Subcutaneous abdominal adipose tissue (tissue), 5 donors: ENCODE data around the gene FBN2.
"Not testable (repeated sequence)": the region's sequence is repeated elsewhere in the genome, so short reads cannot be mapped to it uniquely, and the experiment has no call there.

ENCODE experiments used
- H3K27ac ChIP-seq: one replicate; pipeline ENCODE4 v1.7.0; 2013; ENCODE audit warnings: low read depth, mild to moderate bottlenecking, inconsistent platforms, low read length, moderate library complexity
- H3K27me3 ChIP-seq, 5 donors: one replicate each; pipeline ENCODE4 v1.7.0; 2013; ENCODE audit warnings: low read length in 5 of 5, inconsistent platforms in 1 of 5; ENCODE audit not compliant: control insufficient read depth in 5 of 5, insufficient read depth in 4 of 5
- H3K36me3 ChIP-seq, 5 donors: one replicate each; pipeline ENCODE4 v1.7.0; 2013; ENCODE audit warnings: low read length in 5 of 5; ENCODE audit not compliant: control insufficient read depth in 5 of 5, insufficient read depth in 5 of 5
- H3K4me1 ChIP-seq, 5 donors: one replicate each; pipeline ENCODE4 v1.7.0; 2013; ENCODE audit warnings: low read length in 5 of 5, mild to moderate bottlenecking in 3 of 5, moderate library complexity in 1 of 5; ENCODE audit not compliant: control insufficient read depth in 5 of 5, insufficient read depth in 5 of 5
- H3K4me3 ChIP-seq, 5 donors: one replicate each; pipeline ENCODE4 v1.7.0; 2013; ENCODE audit warnings: low read length in 5 of 5, low read depth in 1 of 5
- H3K9ac ChIP-seq, 5 donors: one replicate each; pipeline ENCODE4 v1.7.0; 2013; ENCODE audit warnings: low read length in 5 of 5, mild to moderate bottlenecking in 4 of 5, moderate library complexity in 3 of 5
- H3K9me3 ChIP-seq, 5 donors: one replicate each; pipeline ENCODE4 v1.7.0; 2013; ENCODE audit warnings: low read length in 5 of 5; ENCODE audit not compliant: control insufficient read depth in 5 of 5
- donor health status: healthy.
- donor health status: healthy.
- donor health status: healthy.
- donor health status: healthy.
- donor health status: healthy.

FBN2 gene

GRCh38 chr5:128338649-128339048, 199.4 kb downstream of the FBN2 start:
- Histone ChIP-seq H3K4me3 (no peak overlapping the region), H3K36me3 (no peaks in the 10 kb centered on the region), H3K9me3 (no peaks in the 10 kb centered on the region), H3K4me1 (peaks cover 0 to 2% (median 0%) of the 10 kb centered on the region in 5 donors), H3K27me3 (peaks cover 0 to 4% (median 0%) of the 10 kb centered on the region in 5 donors), H3K27ac (no peak overlapping the region), H3K9ac (no peak overlapping the region)

GRCh38 chr5:128335339-128335738, 202.7 kb downstream of the FBN2 start:
- H3K9me3 ChIP-seq: no peaks in the 10 kb centered on the region
- H3K27ac ChIP-seq: no peak overlapping the region
- H3K4me3 ChIP-seq: no peak overlapping the region
- peaks cover 0 to 2% (median 0%) of the 10 kb centered on the region in 5 donors for H3K4me1 ChIP-seq
- no peaks in the 10 kb centered on the region for H3K36me3 ChIP-seq
- H3K27me3 ChIP-seq: peaks cover 0 to 2% (median 0%) of the 10 kb centered on the region in 5 donors
- H3K9ac ChIP-seq: no peak overlapping the region

- peaks cover 0 to 2% (median 0%) of the 10 kb centered on the region in 5 donors for H3K4me1 ChIP-seq
- H3K27ac ChIP-seq: no peak overlapping the region
- no peaks in the 10 kb centered on the region for H3K9me3 ChIP-seq
- H3K27me3 ChIP-seq: peaks cover 0 to 2% (median 0%) of the 10 kb centered on the region in 5 donors
- H3K36me3 ChIP-seq: no peaks in the 10 kb centered on the region
- no peak overlapping the region for H3K4me3 ChIP-seq
- H3K9ac ChIP-seq: no peak overlapping the region
These were observed 203.9 kb downstream of the FBN2 start for GRCh38 chr5:128334010-128334716.

- H3K9ac ChIP-seq: no peak overlapping the region
- H3K27ac ChIP-seq: no peak overlapping the region
- no peaks in the 10 kb centered on the region for H3K36me3 ChIP-seq
- H3K4me3 ChIP-seq: no peak overlapping the region
- H3K9me3 ChIP-seq: no peaks in the 10 kb centered on the region
- H3K27me3 ChIP-seq: no peaks in the 10 kb centered on the region
- H3K4me1 ChIP-seq: peaks cover 0 to 4% (median 0%) of the 10 kb centered on the region in 5 donors
These were observed 206.8 kb downstream of the FBN2 start for GRCh38 chr5:128331261-128331660.

- Histone ChIP-seq H3K27ac (no peak overlapping the region), H3K4me1 (peaks cover 0 to 4% (median 0%) of the 10 kb centered on the region in 5 donors), H3K4me3 (no peak overlapping the region), H3K9me3 (no peaks in the 10 kb centered on the region), H3K9ac (no peak overlapping the region), H3K36me3 (no peaks in the 10 kb centered on the region), H3K27me3 (no peaks in the 10 kb centered on the region)
These were observed 208.6 kb downstream of the FBN2 start for GRCh38 chr5:128329386-128329939.

GRCh38 chr5:128328446-128328845, 209.6 kb downstream of the FBN2 start:
- Histone ChIP-seq H3K27ac (no peak overlapping the region), H3K4me1 (peaks cover 0 to 4% (median 0%) of the 10 kb centered on the region in 5 donors), H3K9ac (no peak overlapping the region), H3K9me3 (no peaks in the 10 kb centered on the region), H3K4me3 (no peak overlapping the region), H3K36me3 (no peaks in the 10 kb centered on the region), H3K27me3 (no peaks in the 10 kb centered on the region)

- peaks cover 0 to 4% (median 0%) of the 10 kb centered on the region in 5 donors for H3K4me1 ChIP-seq
- H3K9ac ChIP-seq: no peak overlapping the region
- no peaks in the 10 kb centered on the region for H3K9me3 ChIP-seq
- no peaks in the 10 kb centered on the region for H3K27me3 ChIP-seq
- H3K27ac ChIP-seq: no peak overlapping the region
- no peaks in the 10 kb centered on the region for H3K36me3 ChIP-seq
- no peak overlapping the region for H3K4me3 ChIP-seq
These were observed 210.0 kb downstream of the FBN2 start for GRCh38 chr5:128328007-128328406.

GRCh38 chr5:128321418-128321817, 216.6 kb downstream of the FBN2 start:
- not testable (repeated sequence) for H3K4me3 ChIP-seq, H3K36me3 ChIP-seq, H3K27ac ChIP-seq, H3K9me3 ChIP-seq, H3K4me1 ChIP-seq, H3K9ac ChIP-seq, H3K27me3 ChIP-seq

GRCh38 chr5:128318691-128319090, 219.4 kb downstream of the FBN2 start:
- H3K27me3 ChIP-seq: no peaks in the 10 kb centered on the region
- H3K9ac ChIP-seq: no peak overlapping the region
- no peaks in the 10 kb centered on the region for H3K4me1 ChIP-seq
- no peaks in the 10 kb centered on the region for H3K9me3 ChIP-seq
- H3K36me3 ChIP-seq: no peaks in the 10 kb centered on the region
- H3K27ac ChIP-seq: no peak overlapping the region
- H3K4me3 ChIP-seq: no peak overlapping the region

GRCh38 chr5:128317481-128317880, 220.6 kb downstream of the FBN2 start:
- no peak overlapping the region for H3K9ac ChIP-seq

More at GRCh38 chr5:128317481-128317880, 220.6 kb downstream of the FBN2 start:
- Histone ChIP-seq H3K4me1 (no peaks in the 10 kb centered on the region), H3K27ac (no peak overlapping the region), H3K4me3 (no peak overlapping the region), H3K27me3 (no peaks in the 10 kb centered on the region), H3K36me3 (no peaks in the 10 kb centered on the region), H3K9me3 (no peaks in the 10 kb centered on the region)
